Brain microvascular endothelial cell (primary cell): ENCODE results near the gene PIGN.

ENCODE experiments used
- DNase-seq: peaks from one replicate; pipeline ENCODE4 v3.0.0-alpha.2; 2020
- H3K27ac ChIP-seq: fragments of 250-450 bp; sonication (Bioruptor Pico); 2 replicates; pipeline ENCODE4 v1.5.1; 2020; ENCODE audit warnings: mild to moderate bottlenecking, moderate library complexity
- H3K27me3 ChIP-seq: fragments of 250-450 bp; sonication (Bioruptor Pico); replicated peaks from 2 replicates; pipeline ENCODE4 v1.5.1; 2020; ENCODE audit warnings: mild to moderate bottlenecking
- H3K36me3 ChIP-seq: fragments of 250-450 bp; sonication (Bioruptor Pico); replicated peaks from 2 replicates; pipeline ENCODE4 v1.5.1; 2020; ENCODE audit warnings: mild to moderate bottlenecking
- H3K4me3 ChIP-seq: 2 replicates; pipeline ENCODE4 v1.5.1; 2011; ENCODE audit warnings: low read depth, mild to moderate bottlenecking, control low read depth, low read length, moderate library complexity
- in situ Hi-C: cut with HindIII; loops from 2 replicates; pipeline ENCODE4 v1.10.0; 2017; ENCODE audit warnings: low sequenced_read_pairs, low pct_ligation_motif_present
- TF ChIP-seq, protein P1 (sequence below): IDR thresholded peaks from 2 replicates; pipeline ENCODE4 v1.5.1; 2011; ENCODE audit warnings: low read depth, mild to moderate bottlenecking, moderate library complexity, low read length, control low read depth, inconsistent platforms; ENCODE audit errors: missing control alignments

The PIGN gene

GRCh38 chr18:61991201-61991600, 195.7 kb downstream of the PIGN start:
- Histone ChIP-seq H3K27ac (peak overlapping the region; percentile 95), H3K4me3 (no peak overlapping the region), H3K36me3 (no peaks in the 10 kb centered on the region), H3K27me3 (no peaks in the 10 kb centered on the region)
- in situ Hi-C loops: no loop called here
- peak; percentile 46 for DNase-seq
- TF ChIP-seq, protein P1, sequence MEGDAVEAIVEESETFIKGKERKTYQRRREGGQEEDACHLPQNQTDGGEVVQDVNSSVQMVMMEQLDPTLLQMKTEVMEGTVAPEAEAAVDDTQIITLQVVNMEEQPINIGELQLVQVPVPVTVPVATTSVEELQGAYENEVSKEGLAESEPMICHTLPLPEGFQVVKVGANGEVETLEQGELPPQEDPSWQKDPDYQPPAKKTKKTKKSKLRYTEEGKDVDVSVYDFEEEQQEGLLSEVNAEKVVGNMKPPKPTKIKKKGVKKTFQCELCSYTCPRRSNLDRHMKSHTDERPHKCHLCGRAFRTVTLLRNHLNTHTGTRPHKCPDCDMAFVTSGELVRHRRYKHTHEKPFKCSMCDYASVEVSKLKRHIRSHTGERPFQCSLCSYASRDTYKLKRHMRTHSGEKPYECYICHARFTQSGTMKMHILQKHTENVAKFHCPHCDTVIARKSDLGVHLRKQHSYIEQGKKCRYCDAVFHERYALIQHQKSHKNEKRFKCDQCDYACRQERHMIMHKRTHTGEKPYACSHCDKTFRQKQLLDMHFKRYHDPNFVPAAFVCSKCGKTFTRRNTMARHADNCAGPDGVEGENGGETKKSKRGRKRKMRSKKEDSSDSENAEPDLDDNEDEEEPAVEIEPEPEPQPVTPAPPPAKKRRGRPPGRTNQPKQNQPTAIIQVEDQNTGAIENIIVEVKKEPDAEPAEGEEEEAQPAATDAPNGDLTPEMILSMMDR: no peak
